Gastrocnemius medialis (tissue), 4 donors: Measurements from ENCODE around the gene CHL1. TPM values are rescaled to one million over a fixed set of nuclear protein-coding genes. Genes with fewer than 3 reads are reported as not detected.

Source experiments
- ATAC-seq, 2 donors: fragments of 150-250 bp; one replicate each; pipeline ENCODE4 v1.9.1; 2016
- DNase-seq, 2 donors: peaks; one replicate each; pipeline ENCODE4 v3.0.0-alpha.2; 2019
- H3K27ac ChIP-seq, 4 donors: fragments of 200-600 bp; sonication (generic); 1 replicate in 1 of 4; 2 replicates in 3 of 4; pipeline ENCODE4 v1.5.1; 2016 to 2018; ENCODE audit warnings: mild to moderate bottlenecking in 2 of 4, moderate library complexity in 1 of 4
- H3K27me3 ChIP-seq, 3 donors: fragments of 200-600 bp; sonication (generic) in 2 of 3; 1 replicate in 1 of 3; 2 replicates in 2 of 3; pipeline versions ENCODE4 v1.5.1 to v1.6.0; 2016 to 2019; ENCODE audit warnings: mild to moderate bottlenecking in 1 of 3, moderate library complexity in 1 of 3
- H3K36me3 ChIP-seq, 2 donors: fragments of 200-600 bp; sonication (generic) in 1 of 2; one replicate each; pipeline ENCODE4 v1.5.1; 2017 to 2018
- H3K4me1 ChIP-seq, 2 donors: fragments of 200-600 bp; sonication (generic) in 1 of 2; one replicate each; pipeline ENCODE4 v1.5.1; 2016 to 2017; ENCODE audit warnings: mild to moderate bottlenecking in 2 of 2
- H3K4me3 ChIP-seq, 4 donors: fragments of 200-600 bp; sonication (generic) in 3 of 4; 1 replicate in 1 of 4; 2 replicates in 3 of 4; pipeline ENCODE4 v1.5.1; 2016 to 2019; ENCODE audit warnings: mild to moderate bottlenecking in 2 of 4
- H3K9me3 ChIP-seq, 3 donors: fragments of 200-600 bp; sonication (generic) in 2 of 3; 1 replicate in 1 of 3; 2 replicates in 2 of 3; pipeline ENCODE4 v1.5.1; 2016 to 2019
- CTCF ChIP-seq, 5 experiments: fragments of 450-650 bp in 3 of 5; fragments of 200-600 bp in 2 of 5; sonication (generic) in 2 of 5; IDR thresholded peaks in 4 of 5; conservative IDR thresholded peaks in 1 of 5; 1 replicate in 4 of 5; 2 replicates in 1 of 5; pipeline ENCODE4 v1.5.1; 2016 to 2019; ENCODE audit warnings: antibody characterized with exemption in 5 of 5, mild to moderate bottlenecking in 3 of 5, moderate library complexity in 3 of 5
- POLR2A ChIP-seq, 2 donors: fragments of 450-650 bp; IDR thresholded peaks; one replicate each; pipeline ENCODE4 v1.6.1; 2017; ENCODE audit warnings: antibody characterized with exemption in 2 of 2, mild to moderate bottlenecking in 2 of 2, moderate library complexity in 2 of 2
- in situ Hi-C, 4 donors: fragments of 200-750 bp; cut with MboI; loops; one replicate each; pipeline versions ENCODE4 v1.15.0 to v1.8.0; 2017; ENCODE audit warnings: low sequenced_read_pairs in 4 of 4
- intact Hi-C: fragments of 100-400 bp; cut with DNase I; formaldehyde crosslinking; loops from one replicate; pipeline ENCODE4 v1.15.1; 2023; ENCODE audit warnings: low total_unique reads
- total RNA-seq, 4 donors: library from RNA; depleted of rRNA; stranded (reverse); fragments of >200 nt; gene quantifications; one replicate each; pipeline versions ENCODE4 v1.1.0 to v1.2.3, GENCODE V29; 2016

CHL1 gene
- total RNA-seq, 4 donors from 2014 or later, result 0.36 to 2.9 (median 1.8) TPM

- H3K27me3 ChIP-seq, result no peaks in the 10 kb centered on the region
- in situ Hi-C loops, result no loop called here
- H3K4me3 ChIP-seq, result no peak overlapping the region
- H3K4me1 ChIP-seq, result no peaks in the 10 kb centered on the region
- no peak overlapping the region for H3K27ac ChIP-seq
- no peaks in the 10 kb centered on the region for H3K36me3 ChIP-seq
- no peak for ATAC-seq
- no peak for DNase-seq
- TF ChIP-seq POLR2A (IDR thresholded peaks at IDR 0.05) (no peak), CTCF (IDR thresholded peaks at IDR 0.05 in 4 of 5, conservative IDR thresholded peaks at IDR 0.05 in 1 of 5) (no peak)
- intact Hi-C loops, result no loop called here
- no peaks in the 10 kb centered on the region for H3K9me3 ChIP-seq
Observed at GRCh38 chr3:212432-212831, 15.9 kb downstream of the CHL1 start.

GRCh38 chr3:217099-217813, 20.7 kb downstream of the CHL1 start:
- DNase-seq, result no peak
- no peak overlapping the region for H3K27ac ChIP-seq
- intact Hi-C loops (no loop called here), in situ Hi-C loops (no loop called here)
- H3K4me3 ChIP-seq, result no peak overlapping the region
- H3K27me3 ChIP-seq, result no peaks in the 10 kb centered on the region
- no peak for ATAC-seq
- H3K9me3 ChIP-seq, result no peaks in the 10 kb centered on the region
- TF ChIP-seq POLR2A (IDR thresholded peaks at IDR 0.05), result no peak
- TF ChIP-seq CTCF (IDR thresholded peaks at IDR 0.05 in 4 of 5, conservative IDR thresholded peaks at IDR 0.05 in 1 of 5), result no peak
- no peaks in the 10 kb centered on the region for H3K4me1 ChIP-seq
- H3K36me3 ChIP-seq, result no peaks in the 10 kb centered on the region

GRCh38 chr3:217948-218347, 21.4 kb downstream of the CHL1 start:
- no peaks in the 10 kb centered on the region for H3K9me3 ChIP-seq
- intact Hi-C loops, result no loop called here
- ATAC-seq (no peak), DNase-seq (no peak)
- H3K4me3 ChIP-seq, result no peak overlapping the region
- H3K27me3 ChIP-seq, result no peaks in the 10 kb centered on the region
- H3K27ac ChIP-seq, result no peak overlapping the region
- TF ChIP-seq CTCF (IDR thresholded peaks at IDR 0.05 in 4 of 5, conservative IDR thresholded peaks at IDR 0.05 in 1 of 5), result no peak
- TF ChIP-seq POLR2A (IDR thresholded peaks at IDR 0.05), result no peak
- H3K36me3 ChIP-seq, result no peaks in the 10 kb centered on the region
- no peaks in the 10 kb centered on the region for H3K4me1 ChIP-seq
- in situ Hi-C loops, result no loop called here

- Histone ChIP-seq H3K27ac (no peak overlapping the region), H3K27me3 (no peaks in the 10 kb centered on the region), H3K4me1 (no peaks in the 10 kb centered on the region), H3K9me3 (no peaks in the 10 kb centered on the region), H3K4me3 (no peak overlapping the region), H3K36me3 (no peaks in the 10 kb centered on the region)
- intact Hi-C loops (no loop called here), in situ Hi-C loops (no loop called here)
- ATAC-seq (no peak), DNase-seq (no peak)
- no peak for TF ChIP-seq CTCF (IDR thresholded peaks at IDR 0.05 in 4 of 5, conservative IDR thresholded peaks at IDR 0.05 in 1 of 5)
- no peak for TF ChIP-seq POLR2A (IDR thresholded peaks at IDR 0.05)
Observed at GRCh38 chr3:228442-229182, 32.0 kb downstream of the CHL1 start.
